NB4 (cell line): ENCODE measurements around the gene COX6B2.

Source experiments
- DNase-seq: peaks from one replicate; pipeline ENCODE4 v3.0.0; 2010; ENCODE audit warnings: low read depth
- H3K4me3 ChIP-seq: one replicate; pipeline ENCODE4 v1.5.1; 2011; ENCODE audit warnings: mild to moderate bottlenecking, low read depth, low read length, moderate library complexity
- CTCF ChIP-seq: IDR thresholded peaks from one replicate; pipeline ENCODE4 v1.5.1; 2012; ENCODE audit warnings: low read depth, low read length
- MAX ChIP-seq: IDR thresholded peaks from 2 replicates; pipeline ENCODE4 v1.6.1; 2011; ENCODE audit warnings: low read depth, low read length
- MYC ChIP-seq: IDR thresholded peaks from 2 replicates; pipeline ENCODE4 v1.6.1; 2011; ENCODE audit warnings: low read depth, low read length
- POLR2A ChIP-seq: IDR thresholded peaks from 2 replicates; pipeline ENCODE4 v1.6.1; 2011; ENCODE audit warnings: mild to moderate bottlenecking; ENCODE audit not compliant: insufficient read length; ENCODE audit errors: extremely low read depth

The COX6B2 gene

GRCh38 chr19:55391702-55392615, 37.4 kb upstream of the COX6B2 start:
- no peak for DNase-seq
- TF ChIP-seq MAX: no peak
- TF ChIP-seq POLR2A: no peak
- no peak for TF ChIP-seq MYC
- no peak overlapping the region for H3K4me3 ChIP-seq

- no peak for TF ChIP-seq CTCF
- no peak for TF ChIP-seq MAX
- TF ChIP-seq MYC: no peak
- no peak for TF ChIP-seq POLR2A
- H3K4me3 ChIP-seq: no peak overlapping the region
- no peak for DNase-seq
Observed at GRCh38 chr19:55391191-55391670, 36.7 kb upstream of the COX6B2 start.

DNA sequence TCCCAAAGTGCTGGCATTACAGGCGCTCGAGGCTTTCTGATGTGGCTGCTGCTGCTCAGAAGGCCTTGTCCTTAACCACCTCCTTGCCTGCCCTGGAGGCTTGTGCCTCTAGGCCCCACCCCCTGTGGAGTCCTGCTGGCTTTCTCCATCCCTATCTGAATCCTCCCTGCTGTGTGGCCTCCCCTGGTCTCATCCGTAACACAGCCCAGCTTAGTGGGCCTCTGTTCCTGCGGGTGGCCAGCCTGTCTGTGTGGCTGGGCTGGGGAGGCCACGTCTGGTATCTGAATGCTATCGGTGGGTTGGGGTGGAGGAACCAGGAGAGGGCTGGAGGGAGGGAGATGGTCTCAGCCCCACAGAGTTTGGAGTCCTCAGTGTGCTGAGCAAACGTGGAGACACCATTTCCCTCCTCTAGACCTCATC, 36.0 kb upstream of the COX6B2 start:
- no peak overlapping the region for H3K4me3 ChIP-seq
- DNase-seq: no peak
- TF ChIP-seq MAX (no peak), MYC (no peak), CTCF (no peak), POLR2A (no peak)

DNA sequence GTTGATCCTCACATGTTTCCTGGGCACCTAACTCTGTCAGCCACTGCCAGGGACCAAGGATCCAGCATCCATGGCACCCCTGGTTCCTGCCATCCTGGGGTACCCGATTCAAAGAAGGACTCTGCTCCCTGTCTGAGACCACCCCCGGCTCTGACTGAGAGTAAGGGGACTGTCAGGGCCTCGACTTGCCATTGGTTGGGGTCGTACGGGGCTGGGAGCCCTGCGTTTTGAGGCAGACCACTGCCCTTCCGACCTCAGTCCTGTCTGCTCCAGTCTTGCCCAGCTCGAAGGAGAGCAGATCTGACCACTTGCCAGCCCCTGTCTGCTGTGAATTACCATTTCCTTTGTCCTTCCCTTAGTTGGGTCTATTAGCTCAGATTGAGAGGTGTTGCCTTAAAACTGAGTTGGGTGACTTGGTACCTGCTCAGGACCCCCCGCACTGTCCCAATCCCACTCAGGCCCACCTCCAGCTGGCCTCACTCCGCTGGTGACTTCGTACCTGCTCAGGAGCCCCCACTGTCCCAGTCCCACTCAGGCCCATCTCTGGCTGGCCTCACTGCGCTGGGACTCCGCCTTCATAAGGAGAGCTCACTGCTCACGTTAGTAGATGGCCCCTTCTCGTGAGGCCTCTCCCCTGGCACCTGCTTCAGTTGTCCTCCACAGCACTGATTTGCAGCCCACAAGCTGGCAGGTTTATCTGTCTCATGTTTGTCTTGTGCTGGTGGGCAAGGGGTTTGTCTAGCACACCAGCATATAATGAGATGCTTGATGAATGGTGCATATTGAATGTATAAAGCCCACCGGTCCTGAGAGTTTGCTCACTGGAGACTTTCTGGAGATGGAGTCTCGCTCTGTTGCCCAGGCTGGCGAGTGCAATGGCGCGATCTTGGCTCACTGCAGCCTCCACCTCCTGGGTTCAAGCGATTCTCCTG, 35.1 kb upstream of the COX6B2 start:
- no peak for DNase-seq
- TF ChIP-seq POLR2A: no peak
- TF ChIP-seq MYC: no peak
- TF ChIP-seq MAX: no peak
- TF ChIP-seq CTCF: no peak
- H3K4me3 ChIP-seq: no peak overlapping the region

DNA sequence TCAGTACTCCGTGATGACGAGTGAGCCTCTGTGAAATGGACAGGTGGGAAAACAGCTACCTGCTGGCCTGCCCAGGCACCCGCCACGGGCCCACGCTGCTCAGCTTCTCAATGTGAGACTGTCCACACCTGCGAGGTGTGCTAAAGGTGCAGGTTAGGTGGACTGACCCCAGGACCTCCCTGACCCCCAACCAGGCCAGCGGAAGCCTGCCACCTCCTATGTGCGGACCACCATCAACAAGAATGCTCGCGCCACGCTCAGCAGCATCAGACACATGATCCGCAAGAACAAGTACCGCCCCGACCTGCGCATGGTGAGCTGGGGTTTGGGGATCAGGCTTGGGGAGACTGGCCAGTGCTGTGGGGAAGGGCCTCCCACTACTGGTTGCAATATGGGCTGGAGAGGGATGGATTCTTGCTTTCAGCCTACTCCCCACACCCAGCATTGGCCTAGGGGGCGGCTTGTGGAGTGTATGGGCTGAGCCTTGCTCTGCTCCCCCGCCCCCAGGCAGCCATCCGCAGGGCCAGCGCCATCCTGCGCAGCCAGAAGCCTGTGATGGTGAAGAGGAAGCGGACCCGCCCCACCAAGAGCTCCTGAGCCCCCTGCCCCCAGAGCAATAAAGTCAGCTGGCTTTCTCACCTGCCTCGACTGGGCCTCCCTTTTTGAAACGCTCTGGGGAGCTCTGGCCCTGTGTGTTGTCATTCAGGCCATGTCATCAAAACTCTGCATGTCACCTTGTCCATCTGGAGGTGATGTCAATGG, 33.4 kb upstream of the COX6B2 start:
- no peak for TF ChIP-seq MYC
- peak overlapping the region; percentile 95 for H3K4me3 ChIP-seq

DNA sequence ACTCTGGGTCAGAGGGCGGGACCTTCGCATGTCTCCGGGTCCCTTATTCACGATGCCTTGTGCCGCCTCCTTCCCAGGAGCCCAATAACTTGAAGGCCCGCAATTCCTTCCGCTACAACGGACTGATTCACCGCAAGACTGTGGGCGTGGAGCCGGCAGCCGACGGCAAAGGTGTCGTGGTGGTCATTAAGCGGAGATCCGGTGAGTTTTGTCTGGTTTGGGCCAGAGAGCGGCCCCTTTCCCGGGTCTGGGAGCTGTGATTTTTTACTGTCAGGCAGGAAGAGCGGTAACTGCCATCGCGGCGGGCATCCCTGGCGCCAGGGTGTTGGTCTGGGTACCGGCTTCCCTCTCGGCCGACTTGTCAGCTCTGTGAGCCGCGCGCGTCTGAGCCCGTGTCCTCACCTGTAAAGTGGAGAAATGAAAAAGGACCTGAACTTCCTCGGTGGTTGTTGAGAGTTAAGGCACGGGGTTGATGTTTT, 32.0 kb upstream of the COX6B2 start:
- TF ChIP-seq CTCF (no peak), POLR2A (no peak), MAX (no peak), MYC (no peak)
- DNase-seq: no peak
- peak overlapping the region; percentile 95 for H3K4me3 ChIP-seq

More for the DNA sequence above, 33.4 kb upstream of the COX6B2 start:
- DNase-seq: no peak
